Mesendoderm (in vitro differentiated cells): ENCODE measurements around the gene ELOVL2.

Experiments used
- DNase-seq: peaks from one replicate; pipeline ENCODE4 v3.0.0; 2013
- H2AK5ac ChIP-seq: 2 replicates; pipeline ENCODE4 v1.6.1; 2013; ENCODE audit warnings: low read length, inconsistent platforms
- H2BK120ac ChIP-seq: 2 replicates; pipeline ENCODE4 v1.6.1; 2013; ENCODE audit warnings: low read depth, mild to moderate bottlenecking, low read length, moderate library complexity, mixed read lengths
- H2BK15ac ChIP-seq: replicated peaks from 2 replicates; pipeline ENCODE4 v1.6.1; 2013; ENCODE audit warnings: low read depth, mild to moderate bottlenecking, moderate library complexity
- H2BK5ac ChIP-seq: 2 replicates; pipeline ENCODE4 v1.6.1; 2013; ENCODE audit warnings: low read length, inconsistent platforms
- H3K18ac ChIP-seq: 2 replicates; pipeline ENCODE4 v1.6.1; 2013; ENCODE audit warnings: mild to moderate bottlenecking, low read length, mixed read lengths
- H3K23ac ChIP-seq: one replicate; pipeline ENCODE4 v1.6.1; 2013; ENCODE audit warnings: low read length
- H3K27ac ChIP-seq: 2 replicates; pipeline ENCODE4 v1.5.1; 2013; ENCODE audit warnings: low read depth, mild to moderate bottlenecking, inconsistent platforms, low read length, moderate library complexity
- H3K27me3 ChIP-seq: 2 replicates; pipeline ENCODE4 v1.6.1; 2013; ENCODE audit warnings: low read length, control low read depth, mild to moderate bottlenecking, inconsistent platforms; ENCODE audit not compliant: insufficient read depth, poor library complexity
- H3K36me3 ChIP-seq: 2 replicates; pipeline ENCODE4 v1.6.1; 2013; ENCODE audit warnings: low read length, inconsistent platforms; ENCODE audit not compliant: control insufficient read depth, insufficient read depth
- H3K4ac ChIP-seq: one replicate; pipeline ENCODE4 v1.6.1; 2013; ENCODE audit warnings: low read depth, mild to moderate bottlenecking, low read length, moderate library complexity
- H3K4me1 ChIP-seq: 2 replicates; pipeline ENCODE4 v1.6.1; 2013; ENCODE audit warnings: low read depth, low read length, inconsistent platforms; ENCODE audit not compliant: control insufficient read depth
- H3K4me2 ChIP-seq: 2 replicates; pipeline ENCODE4 v1.6.1; 2013; ENCODE audit warnings: low read length
- H3K4me3 ChIP-seq: 2 replicates; pipeline ENCODE4 v1.5.1; 2013; ENCODE audit warnings: mild to moderate bottlenecking, low read length
- H3K56ac ChIP-seq: one replicate; pipeline ENCODE4 v1.6.1; 2013; ENCODE audit warnings: low read length
- H3K79me1 ChIP-seq: 2 replicates; pipeline ENCODE4 v1.6.1; 2013; ENCODE audit warnings: low read length, inconsistent platforms
- H3K79me2 ChIP-seq: 2 replicates; pipeline ENCODE4 v1.6.1; 2013; ENCODE audit warnings: mild to moderate bottlenecking, low read length; ENCODE audit not compliant: control insufficient read depth, insufficient read depth
- H3K9ac ChIP-seq: 2 replicates; pipeline ENCODE4 v1.6.1; 2013; ENCODE audit warnings: low read length, inconsistent platforms
- H4K5ac ChIP-seq: one replicate; pipeline ENCODE4 v1.6.1; 2013; ENCODE audit warnings: low read length
- H4K8ac ChIP-seq: one replicate; pipeline ENCODE4 v1.6.1; 2013; ENCODE audit warnings: low read depth, mild to moderate bottlenecking, control low read depth, low read length, moderate library complexity
- WGBS: extraction: QIAGEN DNeasy Blood & Tissue Kit; methylation state at CpG from one replicate; pipeline ENCODE4 v1.1.7; 2013; ENCODE audit warnings: low lambda C conversion rate, missing lambda C conversion rate; ENCODE audit not compliant: insufficient coverage; ENCODE audit errors: extremely low coverage; 5-methylcytosine and 5-hydroxymethylcytosine counted together

Gene ELOVL2

GRCh38 chr6:11011787-11012234 is 32.3 kb downstream of the ELOVL2 start:
- H2AK5ac ChIP-seq = no peak overlapping the region
- peaks cover 24% of the 10 kb centered on the region for H3K4me1 ChIP-seq
- H3K79me1 ChIP-seq = no peaks in the 10 kb centered on the region
- no peak overlapping the region for H2BK15ac ChIP-seq
- H3K4me2 ChIP-seq = no peak overlapping the region
- no peak overlapping the region for H3K18ac ChIP-seq
- no CpG with 5 or more reads among the region's 8 CpGs for WGBS
- no peak overlapping the region for H4K8ac ChIP-seq
- no peak overlapping the region for H3K9ac ChIP-seq
- no peak overlapping the region for H3K23ac ChIP-seq
- no peaks in the 10 kb centered on the region for H3K79me2 ChIP-seq
- H3K4ac ChIP-seq = no peak overlapping the region
- no peak overlapping the region for H3K56ac ChIP-seq
- no peak overlapping the region for H3K4me3 ChIP-seq
- DNase-seq = peak; percentile 88
- H3K27ac ChIP-seq = no peak overlapping the region
- no peak overlapping the region for H2BK5ac ChIP-seq
- no peak overlapping the region for H2BK120ac ChIP-seq
- H3K27me3 ChIP-seq = no peaks in the 10 kb centered on the region
- no peak overlapping the region for H4K5ac ChIP-seq
- H3K36me3 ChIP-seq = no peaks in the 10 kb centered on the region

GRCh38 chr6:11009353-11009752 is 34.8 kb downstream of the ELOVL2 start:
- H3K27me3 ChIP-seq = no peaks in the 10 kb centered on the region

DNA sequence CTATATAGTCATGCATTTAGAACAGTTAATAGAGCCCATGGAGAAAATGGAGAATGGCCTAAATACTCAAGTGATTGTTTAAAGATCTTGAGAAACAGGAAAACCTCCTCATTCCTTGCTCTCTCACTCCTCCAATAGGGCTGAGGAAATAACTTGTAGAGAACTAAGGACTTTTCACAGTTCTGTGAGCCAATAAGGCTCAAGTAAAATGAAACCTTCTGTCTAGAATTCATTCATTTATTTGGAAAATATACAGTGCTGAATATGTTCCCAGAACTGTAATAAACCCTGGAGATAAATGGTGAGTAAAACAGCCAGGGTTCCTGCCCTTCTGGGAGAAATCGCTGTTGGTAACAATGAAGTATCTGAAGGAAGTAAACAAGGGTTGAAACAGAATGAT is 35.3 kb downstream of the ELOVL2 start:
- Histone ChIP-seq H3K9ac (no peak overlapping the region), H3K23ac (no peak overlapping the region), H2AK5ac (no peak overlapping the region), H3K4me2 (no peak overlapping the region), H3K27me3 (no peaks in the 10 kb centered on the region), H2BK120ac (no peak overlapping the region), H3K18ac (no peak overlapping the region), H3K56ac (peak overlapping the region; percentile 52), H3K36me3 (no peaks in the 10 kb centered on the region), H3K4me3 (no peak overlapping the region), H3K79me2 (no peaks in the 10 kb centered on the region), H3K4ac (peak overlapping the region; percentile 83), H2BK5ac (peak overlapping the region; percentile 43), H3K27ac (peak overlapping the region; percentile 73), H2BK15ac (no peak overlapping the region), H4K5ac (peak overlapping the region; percentile 21), H3K4me1 (peaks cover 28% of the 10 kb centered on the region), H4K8ac (no peak overlapping the region), H3K79me1 (no peaks in the 10 kb centered on the region)
- DNase-seq = no peak
- no CpG with 5 or more reads among the region's 1 CpG for WGBS

More at GRCh38 chr6:11009353-11009752, 34.8 kb downstream of the ELOVL2 start:
- no peak overlapping the region for H3K4me2 ChIP-seq
- no peaks in the 10 kb centered on the region for H3K79me1 ChIP-seq
- H3K4me3 ChIP-seq = no peak overlapping the region
- no peaks in the 10 kb centered on the region for H3K79me2 ChIP-seq
- no peak overlapping the region for H3K27ac ChIP-seq
- peak overlapping the region; percentile 14 for H2BK15ac ChIP-seq
- H3K36me3 ChIP-seq = no peaks in the 10 kb centered on the region
- H4K5ac ChIP-seq = no peak overlapping the region
- WGBS = no CpG with 5 or more reads among the region's 6 CpGs
- peak; percentile 93 for DNase-seq
- H3K4ac ChIP-seq = no peak overlapping the region
- H3K56ac ChIP-seq = peak overlapping the region; percentile 52
- peaks cover 28% of the 10 kb centered on the region for H3K4me1 ChIP-seq
- peak overlapping the region; percentile 44 for H3K18ac ChIP-seq
- no peak overlapping the region for H3K9ac ChIP-seq
- H2AK5ac ChIP-seq = no peak overlapping the region
- H2BK5ac ChIP-seq = peak overlapping the region; percentile 4
- no peak overlapping the region for H3K23ac ChIP-seq
- peak overlapping the region; percentile 68 for H2BK120ac ChIP-seq
- no peak overlapping the region for H4K8ac ChIP-seq

DNA sequence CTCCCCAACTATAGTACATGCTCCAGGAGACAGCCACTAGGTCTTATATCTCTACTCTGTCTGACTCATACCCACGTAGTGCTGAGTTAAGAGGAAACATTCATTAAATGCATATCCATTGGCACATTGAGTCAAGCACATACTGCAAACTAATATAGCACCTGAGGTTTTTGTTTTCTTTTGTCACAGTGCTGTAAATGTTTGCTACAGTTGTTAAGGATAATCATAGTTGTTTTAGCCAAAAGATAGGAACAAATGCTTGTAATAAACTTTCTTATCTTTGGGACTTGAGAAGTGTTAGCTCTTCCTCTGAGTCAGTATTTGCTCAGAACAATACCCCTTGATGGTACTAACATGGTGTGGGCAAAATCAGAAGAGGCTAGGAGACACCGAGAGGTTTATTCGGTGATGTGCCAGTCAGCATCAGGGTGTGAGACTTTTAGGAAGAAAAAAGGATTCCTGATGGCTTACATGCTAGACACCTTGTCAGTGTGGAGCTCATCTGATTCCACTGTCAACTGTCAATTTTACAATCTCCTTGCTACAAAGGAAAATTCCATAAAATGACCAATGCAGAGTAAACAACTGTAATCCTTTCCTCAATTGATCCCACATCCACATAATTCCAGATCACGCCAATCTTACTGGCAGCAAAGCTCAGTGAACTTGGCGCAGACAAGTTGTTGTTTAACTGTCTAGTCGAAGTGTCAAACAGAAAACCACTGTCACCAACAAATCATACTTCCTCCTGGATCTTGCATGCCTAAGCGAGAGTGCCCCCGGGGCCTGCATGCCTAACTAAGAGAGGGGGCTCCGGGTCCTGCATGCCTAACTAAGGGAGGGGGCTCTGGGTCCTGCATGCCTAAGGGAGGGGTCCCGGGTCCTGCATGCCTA is 36.1 kb downstream of the ELOVL2 start:
- Histone ChIP-seq H2BK120ac (peak overlapping the region; percentile 97), H2BK15ac (peak overlapping the region; percentile 3), H3K18ac (peak overlapping the region; percentile 95), H3K4ac (peak overlapping the region; percentile 65), H3K9ac (no peak overlapping the region), H3K4me2 (no peak overlapping the region), H3K27ac (peak overlapping the region; percentile 83), H3K79me2 (no peaks in the 10 kb centered on the region), H2BK5ac (peak overlapping the region; percentile 85), H3K4me1 (peaks cover 25% of the 10 kb centered on the region), H2AK5ac (no peak overlapping the region), H3K36me3 (no peaks in the 10 kb centered on the region), H3K4me3 (no peak overlapping the region), H3K79me1 (no peaks in the 10 kb centered on the region), H4K8ac (no peak overlapping the region), H3K56ac (peak overlapping the region; percentile 70), H3K27me3 (no peaks in the 10 kb centered on the region), H4K5ac (no peak overlapping the region), H3K23ac (no peak overlapping the region)
- DNase-seq = peak; percentile 93
- WGBS = no CpG with 5 or more reads among the region's 10 CpGs

- H3K18ac ChIP-seq = peak overlapping the region; percentile 85
- H3K4ac ChIP-seq = peak overlapping the region; percentile 62
- H3K23ac ChIP-seq = no peak overlapping the region
- H2BK5ac ChIP-seq = peak overlapping the region; percentile 33
- no peak overlapping the region for H3K9ac ChIP-seq
- no peak overlapping the region for H4K5ac ChIP-seq
- peak overlapping the region; percentile 82 for H2BK120ac ChIP-seq
- no peak overlapping the region for H2BK15ac ChIP-seq
- WGBS = no CpG with 5 or more reads among the region's 4 CpGs
- no peak overlapping the region for H3K27ac ChIP-seq
- peak overlapping the region; percentile 0 for H3K56ac ChIP-seq
- H3K4me1 ChIP-seq = peaks cover 25% of the 10 kb centered on the region
- H3K79me2 ChIP-seq = no peaks in the 10 kb centered on the region
- no peaks in the 10 kb centered on the region for H3K36me3 ChIP-seq
- H3K27me3 ChIP-seq = no peaks in the 10 kb centered on the region
- no peaks in the 10 kb centered on the region for H3K79me1 ChIP-seq
- H4K8ac ChIP-seq = no peak overlapping the region
- H3K4me3 ChIP-seq = no peak overlapping the region
- H3K4me2 ChIP-seq = no peak overlapping the region
- no peak overlapping the region for H2AK5ac ChIP-seq
- DNase-seq = no peak
These were observed 38.0 kb downstream of the ELOVL2 start for GRCh38 chr6:11006061-11006460.
